GM12873 (cell line): Measurements from ENCODE around the gene FGF13.
A peak's percentile ranks its signal among the peaks of the same experiment; 100 is the strongest.

Source experiments
- CTCF ChIP-seq: IDR thresholded peaks from 2 replicates; pipeline ENCODE4 v1.5.1; 2012; ENCODE audit warnings: low read depth, mild to moderate bottlenecking, moderate library complexity, low read length, control low read depth; ENCODE audit not compliant: insufficient read depth; ENCODE audit errors: missing control alignments

Gene FGF13

DNA sequence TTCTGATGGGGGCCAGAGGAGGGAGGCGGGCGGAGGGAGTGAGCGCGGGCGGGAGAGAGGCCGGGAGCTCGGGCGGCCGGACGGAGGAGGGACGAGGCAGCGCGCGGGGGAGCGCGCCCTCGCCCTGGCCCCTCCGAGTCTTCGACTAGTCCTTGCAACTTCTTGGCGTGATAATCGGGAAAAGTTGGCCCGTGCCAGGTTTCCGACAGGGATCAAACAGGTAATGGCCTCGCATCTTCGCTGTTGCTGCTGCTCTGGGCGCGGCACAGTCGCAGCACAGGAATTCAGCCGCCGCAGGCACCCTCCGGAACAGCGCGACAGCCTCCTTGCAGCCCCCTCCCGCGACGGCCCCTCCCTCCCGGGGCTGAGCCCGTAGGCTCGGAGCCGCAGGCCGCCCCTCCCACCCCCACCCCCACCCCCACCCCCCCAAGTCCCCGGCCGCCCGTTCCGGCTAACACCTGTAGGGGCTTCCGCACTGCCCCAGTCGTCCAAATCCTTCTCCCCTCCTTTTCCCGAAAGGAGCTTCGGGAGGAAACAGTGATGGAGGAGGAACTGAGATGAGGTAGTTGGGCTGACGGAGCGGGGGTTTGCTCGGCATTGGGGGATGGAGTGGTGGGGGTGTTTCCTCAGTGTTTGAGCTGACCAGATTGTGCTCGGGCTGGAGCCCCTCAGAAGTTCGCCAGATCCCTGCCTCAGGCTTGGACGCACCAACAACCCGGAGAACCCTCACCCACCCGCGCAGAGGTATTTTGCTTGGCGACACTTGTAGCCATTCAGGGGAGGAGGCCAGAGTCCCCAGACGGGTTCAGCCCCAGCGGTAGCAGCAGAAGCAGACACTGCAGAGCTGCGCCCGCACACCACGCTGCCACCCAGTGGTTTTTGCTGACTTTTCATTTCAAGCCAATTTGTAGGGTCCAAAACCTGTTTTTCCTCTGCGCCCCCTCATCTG is at the start of gene FGF13:
Gene FGF13 (minus strand): TSS at position 319 of the 949 bp plus-strand sequence. CDS start 714 bp downstream, outside the sequence.
- TF ChIP-seq CTCF = no peak

DNA sequence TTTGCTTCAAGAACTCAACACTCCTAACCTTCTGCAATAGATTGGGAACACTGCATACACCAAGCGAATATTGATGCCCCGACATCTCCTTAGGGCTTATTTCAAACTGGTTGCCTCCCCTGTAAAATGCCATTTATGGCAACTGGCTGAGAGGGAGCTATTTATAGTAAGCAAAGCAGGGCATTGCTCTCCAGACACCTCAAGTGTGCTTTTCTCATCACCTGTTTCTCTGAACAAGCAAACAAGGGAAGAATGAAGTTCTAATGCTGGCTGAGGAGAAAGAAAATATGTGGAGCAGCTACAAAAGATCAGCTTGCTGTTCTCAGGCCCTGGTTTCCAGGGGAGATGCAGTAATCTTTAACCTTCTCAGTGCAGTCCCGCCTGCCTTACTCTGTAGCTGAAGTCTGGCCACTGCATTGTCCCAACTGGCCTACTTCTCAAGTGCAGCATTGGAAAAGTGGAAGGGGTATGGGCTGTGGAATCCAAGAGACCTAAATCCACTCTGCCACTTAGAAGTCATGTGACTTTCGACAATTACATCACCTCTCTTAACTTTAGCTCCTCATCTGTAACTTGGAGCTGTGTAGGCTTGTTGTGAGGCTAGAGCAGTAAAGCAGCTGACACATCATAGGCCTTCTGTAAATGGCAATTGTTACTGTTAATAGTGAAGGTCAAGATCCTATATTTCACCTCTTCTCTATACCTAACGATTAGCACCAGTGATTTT is 47.9 kb upstream of the FGF13 start:
- TF ChIP-seq CTCF = no peak

- no peak for TF ChIP-seq CTCF
Observed at GRCh38 chrX:138756234-138756633, 44.7 kb upstream of the FGF13 start.

DNA sequence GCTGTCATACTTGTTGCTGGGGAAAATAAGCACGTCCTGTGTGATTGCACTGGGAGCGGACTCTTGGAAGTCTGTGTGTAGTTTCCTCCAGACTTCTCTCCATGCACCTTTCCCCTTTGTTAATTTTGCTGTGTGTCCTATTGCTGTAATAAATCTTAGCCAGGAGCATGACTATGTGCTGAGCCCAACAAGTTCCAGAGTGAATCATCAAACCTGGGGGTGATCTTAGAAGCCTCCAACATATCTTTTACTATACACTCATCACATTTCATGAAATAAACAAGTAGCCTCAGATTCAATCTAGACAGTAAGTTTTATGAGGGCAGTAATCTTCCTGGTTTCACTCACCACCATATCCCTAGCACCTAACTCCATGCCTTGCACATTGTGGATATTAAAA is 43.3 kb upstream of the FGF13 start:
- no peak for TF ChIP-seq CTCF

DNA sequence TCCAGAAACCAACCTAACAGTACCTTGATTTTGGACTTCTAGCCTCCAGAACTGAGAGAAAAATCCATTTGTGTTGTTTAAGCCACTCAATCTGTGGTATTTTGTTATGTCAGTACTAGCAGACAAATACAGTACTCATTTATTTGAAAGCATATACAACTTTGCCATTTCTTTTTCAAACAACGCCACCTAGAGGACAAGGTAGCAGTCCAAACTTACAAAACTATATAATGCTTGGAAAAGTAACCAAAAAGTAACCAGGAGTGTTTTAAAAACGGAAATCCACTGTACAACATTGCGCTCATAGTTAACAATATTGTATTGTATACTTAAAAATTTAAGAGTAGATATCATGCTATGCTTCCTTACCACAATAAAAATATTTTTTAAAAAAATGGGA is 37.0 kb upstream of the FGF13 start:
- peak; percentile 52 for TF ChIP-seq CTCF

DNA sequence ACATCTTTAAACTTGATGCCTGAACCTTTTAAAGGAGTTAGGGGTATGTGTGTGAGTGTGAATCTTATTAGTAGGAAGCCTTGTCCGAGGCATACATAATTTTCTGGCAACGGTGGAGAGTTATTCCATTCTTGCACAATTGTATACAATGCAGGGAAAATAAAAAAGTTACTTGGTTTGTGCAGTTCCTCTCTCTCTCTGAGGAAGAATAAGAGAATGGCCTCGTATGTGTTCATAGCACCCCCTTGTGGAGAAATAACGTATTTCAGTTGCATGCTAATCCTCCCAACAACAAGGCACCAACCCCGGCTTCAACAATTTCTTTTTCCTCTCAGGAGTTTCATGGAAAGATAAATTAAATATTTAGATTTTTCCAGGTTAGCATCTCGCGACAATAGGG is 33.7 kb upstream of the FGF13 start:
- TF ChIP-seq CTCF = peak; percentile 76

- TF ChIP-seq CTCF = no peak
Observed at GRCh38 chrX:138742217-138742616, 30.7 kb upstream of the FGF13 start.
